Activated B cell treated with CpG ODN at 0.5 μM for 24 hours (primary cell): ENCODE data around the gene USF1. TPM values are rescaled to one million over a fixed set of nuclear protein-coding genes. Genes with fewer than 3 reads are reported as not detected.

Experiments
- ATAC-seq: fragments of 200-7000 bp; cut with Tn5 transposase; one replicate; pipeline ENCODE4 v1.10.0; 2021; ENCODE audit warnings: low read depth, mild to moderate bottlenecking, moderate library complexity
- CTCF ChIA-PET: fragments of 350-600 bp; sonication (Branson Sonifier 250); formaldehyde crosslinking; loops from one replicate; lab custom pipeline; 2021; ENCODE audit warnings: antibody characterized with exemption; lab: Charles Lee
- POLR2A ChIA-PET: fragments of 350-600 bp; sonication (Branson Sonifier 250); formaldehyde crosslinking; loops from one replicate; lab custom pipeline; 2021; ENCODE audit warnings: antibody characterized with exemption; lab: Charles Lee
- DNase-seq: peaks from one replicate; pipeline ENCODE4 v3.0.0; 2022
- H3K27ac Mint-ChIP-seq: one replicate; pipeline ENCODE4 v1.8.0; 2020; ENCODE audit warnings: mixed read lengths
- H3K27me3 Mint-ChIP-seq: one replicate; pipeline ENCODE4 v1.8.0; 2021; ENCODE audit warnings: mixed read lengths
- H3K36me3 Mint-ChIP-seq: one replicate; pipeline ENCODE4 v1.8.0; 2021; ENCODE audit warnings: low read depth, mixed read lengths
- H3K4me1 Mint-ChIP-seq: one replicate; pipeline ENCODE4 v1.8.0; 2021; ENCODE audit warnings: mixed read lengths
- H3K4me3 Mint-ChIP-seq: one replicate; pipeline ENCODE4 v1.8.0; 2020; ENCODE audit warnings: mild to moderate bottlenecking, mixed read lengths
- H3K9me3 Mint-ChIP-seq: one replicate; pipeline ENCODE4 v1.8.0; 2020; ENCODE audit warnings: mixed read lengths
- CTCF ChIP-seq: fragments of 200-600 bp; IDR thresholded peaks from one replicate; pipeline ENCODE4 v1.8.0; 2022; ENCODE audit warnings: antibody characterized with exemption, mild to moderate bottlenecking
- intact Hi-C: fragments of 100-400 bp; cut with micrococcal nuclease; formaldehyde crosslinking; loops from one replicate; pipeline ENCODE4 v1.15.1; 2024
- total RNA-seq: library from RNA; stranded (reverse); gene quantifications from 2 replicates; pipeline ENCODE4 v1.2.3, GENCODE V29; 2022

USF1 gene
- total RNA-seq, 1 donor from 2014 or later, result 143 TPM

DNA sequence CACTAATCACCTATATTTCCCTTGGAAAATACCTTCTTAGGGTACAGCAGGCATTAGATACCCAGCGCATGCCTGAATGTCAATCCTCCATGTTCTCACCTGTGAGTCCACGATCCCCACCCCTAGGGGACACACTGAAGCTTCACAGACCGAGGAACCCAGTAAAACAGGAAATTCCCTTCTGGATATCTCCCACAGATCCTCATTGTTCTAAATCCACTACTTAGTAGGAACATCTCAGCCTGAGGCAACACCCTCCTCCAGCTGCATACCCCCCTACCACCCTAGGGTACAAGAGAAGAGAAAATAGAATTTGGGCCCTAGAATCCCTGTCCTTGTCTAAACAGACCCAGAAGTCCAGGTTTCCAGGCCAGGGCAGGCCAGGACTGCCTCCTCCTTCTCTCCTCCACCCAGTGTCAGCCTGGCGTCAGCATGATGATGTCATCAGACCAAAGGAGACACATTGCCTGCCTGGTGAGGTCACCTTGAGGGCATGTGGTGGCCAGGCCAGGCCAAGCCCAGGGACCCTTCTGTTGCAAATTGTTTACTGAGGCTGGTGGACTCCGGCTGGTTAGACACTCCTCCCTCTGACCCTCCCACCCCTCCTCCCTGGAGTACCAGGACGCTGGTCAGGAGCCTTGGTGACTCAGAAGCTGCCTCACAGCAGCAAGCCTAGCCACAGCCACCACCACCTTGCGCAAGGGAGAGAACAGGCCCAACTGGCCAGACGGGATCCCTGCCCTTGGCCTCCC is 37.4 kb upstream of the USF1 start:
- ATAC-seq (no peak), DNase-seq (no peak)
- H3K36me3 Mint-ChIP-seq, result no peaks in the 10 kb centered on the region
- H3K4me1 Mint-ChIP-seq, result no peaks in the 10 kb centered on the region
- H3K9me3 Mint-ChIP-seq, result no peaks in the 10 kb centered on the region
- H3K4me3 Mint-ChIP-seq, result no peak overlapping the region
- H3K27ac Mint-ChIP-seq, result no peak overlapping the region
- POLR2A ChIA-PET, result no interaction called here
- TF ChIP-seq CTCF, result no peak
- CTCF ChIA-PET, result no interaction called here
- intact Hi-C loops, result no loop called here
- peaks cover 4% of the 10 kb centered on the region for H3K27me3 Mint-ChIP-seq

- intact Hi-C loops, result no loop called here
- Mint-ChIP-seq H3K4me1 (no peaks in the 10 kb centered on the region), H3K4me3 (no peak overlapping the region), H3K9me3 (no peaks in the 10 kb centered on the region), H3K27ac (no peak overlapping the region), H3K27me3 (peaks cover 4% of the 10 kb centered on the region), H3K36me3 (no peaks in the 10 kb centered on the region)
- ATAC-seq, result no peak
- POLR2A ChIA-PET, result no interaction called here
- CTCF ChIA-PET, result interaction anchor here (1.3 kb wide), 1 partner anchor 14 kb away, joined by 3 read pairs; no protein-coding TSS in a partner anchor
- DNase-seq, result no peak
- no peak for TF ChIP-seq CTCF
Measured at GRCh38 chr1:161082483-161082882, 36.7 kb upstream of the USF1 start.

- no peaks in the 10 kb centered on the region for H3K36me3 Mint-ChIP-seq
- POLR2A ChIA-PET, result no interaction called here
- no peak overlapping the region for H3K27ac Mint-ChIP-seq
- ATAC-seq, result no peak
- H3K4me1 Mint-ChIP-seq, result no peaks in the 10 kb centered on the region
- no peak for TF ChIP-seq CTCF
- DNase-seq, result no peak
- no peak overlapping the region for H3K4me3 Mint-ChIP-seq
- CTCF ChIA-PET, result interaction anchor here (1.3 kb wide), 1 partner anchor 15 kb away, joined by 3 read pairs; no protein-coding TSS in a partner anchor
- H3K27me3 Mint-ChIP-seq, result peaks cover 4% of the 10 kb centered on the region
- no peaks in the 10 kb centered on the region for H3K9me3 Mint-ChIP-seq
- intact Hi-C loops, result no loop called here
Measured at GRCh38 chr1:161081519-161081918, 35.7 kb upstream of the USF1 start.

GRCh38 chr1:161080441-161081405 is 34.9 kb upstream of the USF1 start:
- no peak for DNase-seq
- ChIA-PET CTCF (interaction anchor here (1.3 kb wide), 1 partner anchor 16 kb away, joined by 3 read pairs; no protein-coding TSS in a partner anchor), POLR2A (interaction anchor here (1.4 kb wide), 1 partner anchor 34 kb away, joined by 4 read pairs; no protein-coding TSS in a partner anchor)
- no peak for ATAC-seq
- intact Hi-C loops, result no loop called here
- H3K27ac Mint-ChIP-seq, result no peak overlapping the region
- no peaks in the 10 kb centered on the region for H3K36me3 Mint-ChIP-seq
- TF ChIP-seq CTCF, result no peak
- no peaks in the 10 kb centered on the region for H3K9me3 Mint-ChIP-seq
- no peak overlapping the region for H3K4me3 Mint-ChIP-seq
- peaks cover 2% of the 10 kb centered on the region for H3K27me3 Mint-ChIP-seq
- no peaks in the 10 kb centered on the region for H3K4me1 Mint-ChIP-seq
